Neural progenitor cell (in vitro differentiated cells): Measurements from ENCODE around the gene MUC5AC.
"Not testable (repeated sequence)": the region's sequence is repeated elsewhere in the genome, so short reads cannot be mapped to it uniquely, and the experiment has no call there.

Experiments
- CTCF ChIP-seq: fragments of 200-600 bp; sonication (generic); IDR thresholded peaks from 2 replicates; pipeline ENCODE4 v1.5.1; 2017; ENCODE audit warnings: antibody characterized with exemption, mild to moderate bottlenecking
- EZH2 ChIP-seq: fragments of 200-600 bp; sonication (generic); IDR thresholded peaks from 2 replicates; pipeline ENCODE4 v1.6.1; 2017; ENCODE audit warnings: antibody characterized with exemption, mild to moderate bottlenecking, moderate library complexity
- EZH2phosphoT487 ChIP-seq: fragments of 200-600 bp; sonication (generic); IDR thresholded peaks from 2 replicates; pipeline ENCODE4 v1.6.1; 2017; ENCODE audit warnings: antibody characterized with exemption

GRCh38 chr11:1245717-1246116, 88.0 kb downstream of the MUC5AC start:
- not testable (repeated sequence) for TF ChIP-seq CTCF, EZH2, EZH2phosphoT487
